NCI-H146 (cell line): Measurements from ENCODE around the gene FEM1A.
A peak's percentile ranks its signal among the peaks of the same experiment; 100 is the strongest.
"Not testable (repeated sequence)": the region's sequence is repeated elsewhere in the genome, so short reads cannot be mapped to it uniquely, and the experiment has no call there.

ENCODE experiments used
- DNase-seq: peaks from one replicate; lab custom pipeline; 2025; lab: John Stamatoyannopoulos, UW

FEM1A gene

GRCh38 chr19:4811328-4812131 is 20.0 kb downstream of the FEM1A start:
- peak; percentile 24 for DNase-seq

GRCh38 chr19:4814625-4815425 is 23.3 kb downstream of the FEM1A start:
- DNase-seq, result no peak

- peak; percentile 82 for DNase-seq
These were observed 24.1 kb downstream of the FEM1A start for GRCh38 chr19:4815426-4816201.

GRCh38 chr19:4816202-4816949 is 24.8 kb downstream of the FEM1A start:
- no peak for DNase-seq

GRCh38 chr19:4816950-4817278 is 25.4 kb downstream of the FEM1A start:
- no peak for DNase-seq

GRCh38 chr19:4817467-4818277 is 26.1 kb downstream of the FEM1A start:
- no peak for DNase-seq

- DNase-seq, result no peak
These were observed 29.7 kb downstream of the FEM1A start for GRCh38 chr19:4821265-4821664.

GRCh38 chr19:4822354-4822753 is 30.8 kb downstream of the FEM1A start:
- DNase-seq, result not testable (repeated sequence)

GRCh38 chr19:4823577-4823976 is 32.0 kb downstream of the FEM1A start:
- DNase-seq, result no peak

GRCh38 chr19:4829001-4829712 is 37.6 kb downstream of the FEM1A start:
- no peak for DNase-seq

GRCh38 chr19:4830332-4830731 is 38.8 kb downstream of the FEM1A start:
- no peak for DNase-seq

GRCh38 chr19:4830768-4831265 is 39.3 kb downstream of the FEM1A start:
- DNase-seq, result no peak

GRCh38 chr19:4831304-4831978 is 39.9 kb downstream of the FEM1A start, which contains the start of gene TICAM1:
TICAM1 (minus strand) TSS chr19:4831712; CDS start chr19:4818377, 13,335 bp downstream.
- DNase-seq, result peak; percentile 17

GRCh38 chr19:4831979-4832340 is 40.4 kb downstream of the FEM1A start:
- not testable (repeated sequence) for DNase-seq

GRCh38 chr19:4832776-4833175 is 41.2 kb downstream of the FEM1A start:
- DNase-seq, result no peak

GRCh38 chr19:4839192-4839591 is 47.7 kb downstream of the FEM1A start:
- no peak for DNase-seq

- DNase-seq, result no peak
These were observed 52.1 kb downstream of the FEM1A start for GRCh38 chr19:4843647-4843965.

- DNase-seq, result no peak
These were observed 53.0 kb downstream of the FEM1A start for GRCh38 chr19:4844348-4845179.

GRCh38 chr19:4845975-4846374 is 54.4 kb downstream of the FEM1A start:
- DNase-seq, result not testable (repeated sequence)
